ENCODE measurements around the gene BMP2.

The BMP2 gene

GRCh38 chr20:6828794-6829423 lies 61.4 kb downstream of the BMP2 start:
- H3K4me2 ChIP-seq (ENCODE audit: low read length): no peak overlapping the region
- H3K4me3 ChIP-seq (ENCODE audit: low read length): no peak overlapping the region
- no peak overlapping the region for H2AFZ ChIP-seq (ENCODE audit: low read depth, low read length)

GRCh38 chr20:6829510-6830116 lies 62.1 kb downstream of the BMP2 start:
- Histone ChIP-seq H3K36me3 (replicated peaks; ENCODE audit: low read depth, low read length) (no peaks in the 10 kb centered on the region), H3K9me3 (ENCODE audit: insufficient read depth, low read length) (no peaks in the 10 kb centered on the region), H4K20me1 (ENCODE audit: insufficient read depth, low read length) (no peaks in the 10 kb centered on the region), H3K27ac (ENCODE audit: low read length) (no peak overlapping the region), H3K4me2 (ENCODE audit: low read length) (no peak overlapping the region), H3K4me3 (ENCODE audit: low read length) (no peak overlapping the region), H3K79me2 (ENCODE audit: low read length) (no peaks in the 10 kb centered on the region), H2AFZ (ENCODE audit: low read depth, low read length) (no peak overlapping the region), H3K4me1 (ENCODE audit: low read length) (no peaks in the 10 kb centered on the region), H3K27me3 (ENCODE audit: low read depth, low read length) (no peaks in the 10 kb centered on the region), H3K9ac (ENCODE audit: low read length) (no peak overlapping the region)
- TF ChIP-seq EZH2phosphoT487 (IDR thresholded peaks at IDR 0.05; ENCODE audit: low read depth) (no peak), CTCF (IDR thresholded peaks at IDR 0.05; ENCODE audit: low read depth, low read length) (peak; percentile 23; the same call in 1 of the 2 replicates)

More at GRCh38 chr20:6828794-6829423, 61.4 kb downstream of the BMP2 start:
- no peaks in the 10 kb centered on the region for H3K4me1 ChIP-seq (ENCODE audit: low read length)
- TF ChIP-seq CTCF (IDR thresholded peaks at IDR 0.05; ENCODE audit: low read depth, low read length) (peak; percentile 85), EZH2phosphoT487 (IDR thresholded peaks at IDR 0.05; ENCODE audit: low read depth) (no peak)
- H3K36me3 ChIP-seq (replicated peaks; ENCODE audit: low read depth, low read length): no peaks in the 10 kb centered on the region
- no peaks in the 10 kb centered on the region for H4K20me1 ChIP-seq (ENCODE audit: insufficient read depth, low read length)
- H3K27me3 ChIP-seq (ENCODE audit: low read depth, low read length): no peaks in the 10 kb centered on the region
- no peaks in the 10 kb centered on the region for H3K79me2 ChIP-seq (ENCODE audit: low read length)
- H3K9ac ChIP-seq (ENCODE audit: low read length): no peak overlapping the region
- no peaks in the 10 kb centered on the region for H3K9me3 ChIP-seq (ENCODE audit: insufficient read depth, low read length)
- no peak overlapping the region for H3K27ac ChIP-seq (ENCODE audit: low read length)

Measured in OCI-LY3 (cell line).